ENCODE results near the gene IL1R2.

Gene IL1R2

DNA sequence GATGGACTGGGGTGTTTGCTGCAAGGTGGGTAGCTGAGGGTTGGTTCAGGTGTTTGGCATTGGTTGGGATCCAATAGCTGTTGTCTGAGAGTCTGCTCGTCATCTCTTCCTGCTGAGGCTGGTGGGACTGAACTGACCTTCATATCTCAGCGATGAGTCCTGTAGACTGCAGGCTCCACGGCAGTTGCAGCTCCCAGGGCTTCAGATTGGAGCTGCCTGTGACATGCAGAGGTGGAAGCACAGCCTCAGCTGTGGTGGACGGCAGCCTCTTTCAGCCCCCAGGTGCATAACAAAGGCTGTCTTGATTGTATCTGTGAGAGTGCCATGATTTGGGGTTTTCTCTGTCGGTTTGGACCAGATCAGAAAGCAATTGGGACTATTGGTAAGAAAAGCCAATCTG lies 3.9 kb upstream of the IL1R2 start:
- Histone ChIP-seq H3K4me1 (ENCODE audit: control insufficient read depth, low read depth, low read length) (peaks cover 12% of the 10 kb centered on the region), H3K9me3 (ENCODE audit: control insufficient read depth, low read depth, low read length) (no peaks in the 10 kb centered on the region), H3K27me3 (ENCODE audit: control insufficient read depth, insufficient read depth, low read length) (no peaks in the 10 kb centered on the region), H3K4me3 (ENCODE audit: low read length) (no peak overlapping the region), H3K9ac (ENCODE audit: low read length) (no peak overlapping the region), H3K36me3 (ENCODE audit: control insufficient read depth, low read depth, low read length) (no peaks in the 10 kb centered on the region), H3K27ac (ENCODE audit: low read length) (no peak overlapping the region)

DNA sequence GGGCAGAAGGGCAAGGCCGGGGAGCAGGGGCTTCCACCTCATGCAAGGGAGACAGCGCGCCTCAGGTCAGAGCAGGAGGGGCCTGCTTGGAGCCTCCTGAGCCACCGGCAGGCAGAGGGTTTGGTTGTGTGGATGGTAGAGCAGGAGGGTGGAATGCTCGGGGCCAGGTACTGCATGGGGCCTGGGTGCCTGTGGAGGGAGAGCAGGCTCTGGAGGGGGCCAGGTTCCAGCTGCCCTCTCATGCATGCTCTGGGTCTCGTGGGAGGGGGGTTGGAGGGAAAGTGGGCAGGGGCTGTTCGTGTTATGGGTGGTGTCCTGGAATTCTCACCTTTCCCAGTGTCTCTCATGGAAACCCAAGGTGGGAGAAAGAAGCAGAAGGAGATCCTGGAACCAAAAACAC lies 3.2 kb upstream of the IL1R2 start:
- Histone ChIP-seq H3K9me3 (ENCODE audit: control insufficient read depth, low read depth, low read length) (no peaks in the 10 kb centered on the region), H3K4me1 (ENCODE audit: control insufficient read depth, low read depth, low read length) (peaks cover 8% of the 10 kb centered on the region), H3K27me3 (ENCODE audit: control insufficient read depth, insufficient read depth, low read length) (no peaks in the 10 kb centered on the region), H3K4me3 (ENCODE audit: low read length) (no peak overlapping the region), H3K9ac (ENCODE audit: low read length) (no peak overlapping the region), H3K36me3 (ENCODE audit: control insufficient read depth, low read depth, low read length) (no peaks in the 10 kb centered on the region), H3K27ac (ENCODE audit: low read length) (no peak overlapping the region)

DNA sequence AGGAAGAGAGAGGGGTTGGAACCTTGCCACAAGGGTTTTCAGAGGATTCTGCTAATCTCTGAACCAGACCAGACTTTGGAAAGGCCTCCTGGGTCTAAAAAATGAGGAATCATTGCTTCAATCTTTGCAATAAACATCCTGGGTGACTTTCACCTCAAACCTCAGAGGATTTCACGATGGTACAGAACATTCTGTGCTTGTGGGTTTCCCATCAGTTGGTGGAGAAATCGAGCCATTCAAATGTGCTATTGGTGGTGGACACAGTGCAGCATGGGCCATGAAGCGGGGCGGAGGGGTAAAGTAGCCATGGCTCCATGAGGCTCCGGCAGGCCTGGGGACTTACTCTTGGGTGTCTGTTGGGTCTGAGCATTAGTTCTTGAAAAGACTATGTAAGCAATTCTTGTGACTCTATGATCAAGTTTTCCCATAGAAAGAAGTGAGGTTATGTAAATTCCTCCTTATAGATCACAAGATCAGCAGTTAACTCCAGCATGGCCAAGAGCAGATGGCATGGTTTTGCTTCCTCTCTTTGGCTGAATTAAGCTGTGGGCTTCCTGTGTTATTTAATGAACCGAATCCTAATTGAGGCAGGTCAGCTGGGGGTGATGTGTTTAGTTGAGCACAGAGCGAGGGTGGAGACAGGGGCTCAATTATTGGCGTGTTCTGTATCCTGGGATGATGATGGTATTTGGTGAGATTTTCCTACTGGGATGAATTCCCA lies 1.9 kb upstream of the IL1R2 start:
- Histone ChIP-seq H3K4me3 (ENCODE audit: low read length) (no peak overlapping the region), H3K9ac (ENCODE audit: low read length) (no peak overlapping the region), H3K27me3 (ENCODE audit: control insufficient read depth, insufficient read depth, low read length) (no peaks in the 10 kb centered on the region), H3K4me1 (ENCODE audit: control insufficient read depth, low read depth, low read length) (peaks cover 8% of the 10 kb centered on the region), H3K27ac (ENCODE audit: low read length) (no peak overlapping the region), H3K9me3 (ENCODE audit: control insufficient read depth, low read depth, low read length) (no peaks in the 10 kb centered on the region), H3K36me3 (ENCODE audit: control insufficient read depth, low read depth, low read length) (no peaks in the 10 kb centered on the region)

DNA sequence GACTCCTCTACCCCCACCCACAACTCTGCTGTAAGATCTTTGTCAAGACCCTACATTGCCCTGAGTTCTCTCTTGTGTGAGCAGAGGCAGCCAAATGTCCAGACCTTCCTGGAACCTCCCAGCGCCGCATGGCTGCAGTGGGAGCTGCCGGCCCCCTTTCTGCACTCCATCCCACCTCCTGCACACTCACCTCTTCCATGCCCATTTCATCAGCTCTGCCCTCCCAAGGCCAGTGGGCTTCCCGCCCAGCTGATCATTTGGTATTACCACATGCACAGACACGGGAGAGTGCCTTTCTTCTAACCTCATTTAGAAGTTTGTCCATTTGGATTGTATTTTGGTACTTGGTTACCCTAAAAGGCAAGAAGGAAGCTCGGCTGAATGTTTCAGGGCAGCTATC lies 2.0 kb downstream of the IL1R2 start:
- no peak overlapping the region for H3K27ac ChIP-seq (ENCODE audit: low read length)
- H3K27me3 ChIP-seq (ENCODE audit: control insufficient read depth, insufficient read depth, low read length), result no peaks in the 10 kb centered on the region
- no peaks in the 10 kb centered on the region for H3K36me3 ChIP-seq (ENCODE audit: control insufficient read depth, low read depth, low read length)
- H3K9ac ChIP-seq (ENCODE audit: low read length), result no peak overlapping the region
- no peaks in the 10 kb centered on the region for H3K9me3 ChIP-seq (ENCODE audit: control insufficient read depth, low read depth, low read length)
- no peaks in the 10 kb centered on the region for H3K4me1 ChIP-seq (ENCODE audit: control insufficient read depth, low read depth, low read length)
- no peak overlapping the region for H3K4me3 ChIP-seq (ENCODE audit: low read length)

DNA sequence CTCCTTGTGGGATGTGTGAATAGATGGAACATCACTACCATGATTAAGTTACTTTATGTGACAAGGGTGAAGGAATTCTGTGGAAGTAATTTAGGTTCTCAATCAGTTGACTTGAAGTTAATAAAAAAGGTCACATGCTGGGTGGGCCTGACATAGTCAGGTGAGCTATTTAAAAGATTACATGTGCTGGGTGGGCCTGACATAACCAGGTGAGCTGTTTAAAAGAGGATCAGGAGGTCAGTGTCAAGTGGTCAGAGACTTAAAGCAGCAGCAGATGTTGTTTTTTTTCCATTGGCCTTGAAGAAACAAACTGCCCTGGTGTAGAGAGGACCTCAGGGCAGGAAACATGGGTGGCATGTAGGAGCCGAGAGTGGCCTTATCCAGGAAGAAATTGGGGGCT lies 3.3 kb downstream of the IL1R2 start:
- Histone ChIP-seq H3K4me3 (ENCODE audit: low read length) (no peak overlapping the region), H3K9ac (ENCODE audit: low read length) (no peak overlapping the region), H3K36me3 (ENCODE audit: control insufficient read depth, low read depth, low read length) (no peaks in the 10 kb centered on the region), H3K4me1 (ENCODE audit: control insufficient read depth, low read depth, low read length) (no peaks in the 10 kb centered on the region), H3K9me3 (ENCODE audit: control insufficient read depth, low read depth, low read length) (no peaks in the 10 kb centered on the region), H3K27ac (ENCODE audit: low read length) (no peak overlapping the region), H3K27me3 (ENCODE audit: control insufficient read depth, insufficient read depth, low read length) (no peaks in the 10 kb centered on the region)

DNA sequence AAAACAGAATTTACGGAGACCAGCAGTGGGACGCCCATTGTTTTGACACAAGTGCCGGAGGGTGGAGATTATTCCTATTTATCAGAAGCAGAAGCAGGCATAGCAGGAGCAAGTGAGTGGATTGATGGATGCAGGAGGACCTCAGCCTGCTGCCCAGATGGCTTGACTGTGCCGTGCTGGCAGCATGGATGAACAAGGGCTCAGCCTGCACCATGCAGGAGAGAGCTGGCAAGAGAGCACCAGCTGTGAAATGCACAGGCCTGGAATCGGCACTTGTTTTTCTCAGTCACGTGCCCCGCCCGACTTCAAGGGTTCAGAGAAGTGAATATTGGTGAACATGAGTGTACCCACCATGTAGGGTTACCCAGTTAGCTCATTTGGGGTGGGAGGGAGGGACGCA lies 4.0 kb downstream of the IL1R2 start:
- Histone ChIP-seq H3K4me3 (ENCODE audit: low read length) (no peak overlapping the region), H3K27ac (ENCODE audit: low read length) (no peak overlapping the region), H3K36me3 (ENCODE audit: control insufficient read depth, low read depth, low read length) (no peaks in the 10 kb centered on the region), H3K9me3 (ENCODE audit: control insufficient read depth, low read depth, low read length) (no peaks in the 10 kb centered on the region), H3K9ac (ENCODE audit: low read length) (no peak overlapping the region), H3K4me1 (ENCODE audit: control insufficient read depth, low read depth, low read length) (no peaks in the 10 kb centered on the region), H3K27me3 (ENCODE audit: control insufficient read depth, insufficient read depth, low read length) (no peaks in the 10 kb centered on the region)

DNA sequence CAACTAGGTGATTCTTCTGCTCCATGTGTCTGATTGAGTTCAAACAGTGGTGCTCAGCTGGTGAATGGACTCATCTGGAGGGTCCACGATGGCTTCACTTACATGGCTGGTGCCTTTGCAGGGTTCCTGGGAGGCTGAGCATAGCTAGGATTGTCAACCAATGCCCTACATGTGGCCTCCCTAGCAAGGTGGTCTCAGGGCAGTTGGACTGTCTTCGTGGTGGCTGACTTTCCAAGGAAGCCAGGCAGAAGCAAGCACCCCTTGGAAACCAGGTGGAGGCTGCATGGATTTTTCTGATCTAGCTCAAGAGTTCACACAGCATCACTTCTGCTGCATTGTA lies 6.8 kb downstream of the IL1R2 start:
- H3K9me3 ChIP-seq (ENCODE audit: control insufficient read depth, low read depth, low read length), result no peaks in the 10 kb centered on the region
- no peak overlapping the region for H3K27ac ChIP-seq (ENCODE audit: low read length)
- H3K4me3 ChIP-seq (ENCODE audit: low read length), result no peak overlapping the region
- no peaks in the 10 kb centered on the region for H3K4me1 ChIP-seq (ENCODE audit: control insufficient read depth, low read depth, low read length)
- H3K36me3 ChIP-seq (ENCODE audit: control insufficient read depth, low read depth, low read length), result no peaks in the 10 kb centered on the region
- no peaks in the 10 kb centered on the region for H3K27me3 ChIP-seq (ENCODE audit: control insufficient read depth, insufficient read depth, low read length)
- H3K9ac ChIP-seq (ENCODE audit: low read length), result no peak overlapping the region

DNA sequence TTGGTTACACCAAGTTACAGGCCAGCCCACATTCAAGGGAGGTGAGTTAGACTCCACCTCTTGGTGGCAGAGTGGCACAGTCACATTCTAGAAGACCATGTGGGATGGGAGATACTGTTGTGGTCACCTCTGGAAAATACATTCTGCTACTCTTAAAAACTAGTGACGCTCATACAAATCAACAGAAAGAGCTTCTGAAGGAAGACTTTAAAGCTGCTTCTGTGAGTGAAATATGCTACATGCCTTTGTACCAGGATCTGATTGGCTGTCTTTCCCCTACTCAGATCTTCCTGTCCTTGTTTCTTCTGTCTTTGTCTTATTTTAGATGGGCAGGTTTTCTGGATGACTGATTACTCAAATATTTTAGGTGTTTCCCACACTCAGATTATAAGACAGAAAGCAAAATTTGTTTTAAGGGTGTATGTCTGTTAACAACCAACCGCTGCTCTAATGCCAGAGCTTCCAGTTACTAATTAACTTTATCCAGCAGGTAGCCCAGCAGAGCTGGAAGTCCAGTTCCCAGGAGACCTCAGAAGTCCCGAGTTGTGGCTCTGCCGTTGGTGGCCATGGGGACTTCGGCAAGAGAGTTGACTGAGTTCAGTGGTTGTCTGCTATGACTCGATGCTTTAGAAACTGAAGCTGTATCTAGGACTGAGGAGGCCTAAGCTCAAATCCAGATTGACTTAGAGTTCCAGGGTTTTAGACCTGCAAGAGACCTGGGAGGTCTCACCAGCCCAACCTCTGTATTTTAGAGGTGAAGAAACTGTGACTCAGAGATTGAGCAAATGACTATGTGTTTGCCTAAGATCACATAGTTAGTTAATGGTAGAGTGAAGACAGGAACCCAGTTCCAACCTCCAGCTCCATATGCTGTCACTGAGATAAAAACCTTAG lies 7.4 kb downstream of the IL1R2 start:
- Histone ChIP-seq H3K9me3 (ENCODE audit: control insufficient read depth, low read depth, low read length) (no peaks in the 10 kb centered on the region), H3K4me3 (ENCODE audit: low read length) (no peak overlapping the region), H3K4me1 (ENCODE audit: control insufficient read depth, low read depth, low read length) (no peaks in the 10 kb centered on the region), H3K27me3 (ENCODE audit: control insufficient read depth, insufficient read depth, low read length) (no peaks in the 10 kb centered on the region), H3K36me3 (ENCODE audit: control insufficient read depth, low read depth, low read length) (no peaks in the 10 kb centered on the region), H3K27ac (ENCODE audit: low read length) (no peak overlapping the region), H3K9ac (ENCODE audit: low read length) (no peak overlapping the region)

DNA sequence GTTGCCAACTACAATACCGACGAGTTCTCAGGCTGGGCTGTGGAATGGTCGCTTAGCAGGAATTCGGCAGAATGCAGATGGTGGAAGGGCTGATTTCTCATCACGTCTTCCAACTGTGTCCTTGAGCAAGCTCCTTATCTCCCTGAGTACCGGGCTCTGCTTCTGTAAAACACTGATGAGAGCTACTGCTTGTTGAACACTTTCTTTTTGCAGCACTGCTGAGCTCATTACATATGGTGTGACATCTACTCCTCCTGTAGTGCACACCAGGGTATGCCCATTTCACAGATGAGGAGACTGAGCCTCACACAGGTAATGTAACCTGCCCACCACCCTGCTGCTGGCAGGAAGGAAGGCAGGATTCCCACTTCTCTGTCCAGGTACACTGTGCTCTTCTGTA lies 8.3 kb downstream of the IL1R2 start:
- H3K36me3 ChIP-seq (ENCODE audit: control insufficient read depth, low read depth, low read length), result no peaks in the 10 kb centered on the region
- H3K4me1 ChIP-seq (ENCODE audit: control insufficient read depth, low read depth, low read length), result no peaks in the 10 kb centered on the region
- no peaks in the 10 kb centered on the region for H3K27me3 ChIP-seq (ENCODE audit: control insufficient read depth, insufficient read depth, low read length)
- H3K9ac ChIP-seq (ENCODE audit: low read length), result no peak overlapping the region
- no peak overlapping the region for H3K27ac ChIP-seq (ENCODE audit: low read length)
- H3K9me3 ChIP-seq (ENCODE audit: control insufficient read depth, low read depth, low read length), result no peaks in the 10 kb centered on the region
- no peak overlapping the region for H3K4me3 ChIP-seq (ENCODE audit: low read length)

DNA sequence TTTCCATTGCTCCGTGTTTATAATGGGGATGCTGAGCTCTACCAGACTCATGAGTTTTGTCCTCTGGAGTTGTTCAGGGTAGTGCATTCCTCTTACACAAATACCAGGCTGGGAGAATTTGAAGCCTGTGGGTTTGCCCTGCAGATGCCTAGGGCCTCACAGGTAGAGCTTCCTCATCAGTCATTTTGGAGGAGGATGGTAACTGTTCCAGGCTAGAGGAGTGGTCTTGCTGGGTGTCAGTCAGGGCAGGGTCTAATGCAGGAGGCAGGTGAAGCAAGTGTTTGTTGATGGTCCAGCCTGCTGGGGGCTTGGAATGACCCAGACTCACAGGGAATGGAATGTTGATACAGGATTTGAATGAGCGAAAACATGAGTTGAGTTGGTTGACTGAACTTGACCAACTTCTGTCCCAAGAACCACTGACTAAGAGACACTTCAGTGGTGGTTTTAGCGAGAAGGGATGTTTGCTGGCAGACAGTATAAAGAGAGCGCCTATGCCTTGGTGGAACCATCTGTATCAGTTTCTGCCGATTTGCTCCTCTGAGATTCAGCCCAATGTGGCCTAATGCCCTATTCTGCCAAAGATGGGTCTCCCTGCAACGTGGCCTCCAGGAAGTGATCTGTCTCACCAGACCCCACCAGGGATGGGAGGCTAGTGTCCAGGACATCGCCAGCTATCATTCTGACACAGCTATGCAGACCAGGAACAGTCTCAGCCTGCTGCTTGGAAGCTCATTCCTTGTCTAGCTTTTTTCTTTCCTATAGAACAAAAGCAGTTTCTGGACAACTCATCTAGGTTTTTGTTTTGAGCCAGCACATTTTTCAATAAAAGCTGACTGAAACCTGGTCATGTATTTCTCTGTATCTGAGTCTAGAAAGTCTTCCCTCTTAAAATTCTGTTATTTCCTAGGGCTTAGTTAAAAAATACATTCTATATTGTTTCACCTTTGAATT lies 9.3 kb downstream of the IL1R2 start:
- no peak overlapping the region for H3K4me3 ChIP-seq (ENCODE audit: low read length)
- H3K27me3 ChIP-seq (ENCODE audit: control insufficient read depth, insufficient read depth, low read length), result no peaks in the 10 kb centered on the region
- H3K9me3 ChIP-seq (ENCODE audit: control insufficient read depth, low read depth, low read length), result no peaks in the 10 kb centered on the region
- H3K36me3 ChIP-seq (ENCODE audit: control insufficient read depth, low read depth, low read length), result no peaks in the 10 kb centered on the region
- H3K9ac ChIP-seq (ENCODE audit: low read length), result no peak overlapping the region
- H3K4me1 ChIP-seq (ENCODE audit: control insufficient read depth, low read depth, low read length), result no peaks in the 10 kb centered on the region
- H3K27ac ChIP-seq (ENCODE audit: low read length), result no peak overlapping the region

DNA sequence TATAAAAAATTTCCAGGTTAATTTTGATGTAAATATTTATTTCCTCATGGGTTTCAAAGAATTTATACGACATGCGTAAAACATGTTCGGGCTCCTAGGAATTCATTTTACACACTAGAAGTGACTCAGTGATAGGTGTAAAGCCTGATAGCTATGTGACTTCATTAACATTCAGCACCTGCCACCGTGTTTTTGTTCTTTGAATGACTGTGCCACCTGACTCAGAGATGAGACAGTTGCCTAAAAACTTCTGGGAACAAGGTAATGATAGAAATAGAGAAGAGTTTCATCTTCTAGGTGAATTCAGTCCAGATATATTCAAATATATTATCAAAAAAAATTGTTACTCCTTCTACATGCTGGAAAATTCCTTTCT lies 10.0 kb downstream of the IL1R2 start:
- H3K4me3 ChIP-seq (ENCODE audit: low read length), result no peak overlapping the region
- no peaks in the 10 kb centered on the region for H3K36me3 ChIP-seq (ENCODE audit: control insufficient read depth, low read depth, low read length)
- no peak overlapping the region for H3K27ac ChIP-seq (ENCODE audit: low read length)
- H3K9ac ChIP-seq (ENCODE audit: low read length), result no peak overlapping the region
- no peaks in the 10 kb centered on the region for H3K9me3 ChIP-seq (ENCODE audit: control insufficient read depth, low read depth, low read length)
- no peaks in the 10 kb centered on the region for H3K27me3 ChIP-seq (ENCODE audit: control insufficient read depth, insufficient read depth, low read length)
- no peaks in the 10 kb centered on the region for H3K4me1 ChIP-seq (ENCODE audit: control insufficient read depth, low read depth, low read length)
